ENCODE data around the gene ATP10A.
"Not testable (repeated sequence)": the region's sequence is repeated elsewhere in the genome, so short reads cannot be mapped to it uniquely, and the experiment has no call there.

ATP10A gene

GRCh38 chr15:25641762-25642161, 221.4 kb downstream of the ATP10A start:
- Mint-ChIP-seq H3K4me3 (no peak overlapping the region), H3K9me3 (no peaks in the 10 kb centered on the region), H3K27me3 (peaks cover 39% of the 10 kb centered on the region), H3K27ac (ENCODE audit: low read depth) (no peak overlapping the region), H3K36me3 (ENCODE audit: insufficient read depth) (peaks cover 2% of the 10 kb centered on the region), H3K4me1 (no peaks in the 10 kb centered on the region)
- DNase-seq (ENCODE audit: low spot score in 2 of 2) = no peak
- ATAC-seq (replicated peaks; ENCODE audit: extremely low read depth, poor library complexity, severe bottlenecking) = no peak

- no peak overlapping the region for H3K27ac Mint-ChIP-seq (ENCODE audit: low read depth)
- ATAC-seq (replicated peaks; ENCODE audit: extremely low read depth, poor library complexity, severe bottlenecking) = no peak
- no peaks in the 10 kb centered on the region for H3K9me3 Mint-ChIP-seq
- H3K4me3 Mint-ChIP-seq = no peak overlapping the region
- no peaks in the 10 kb centered on the region for H3K4me1 Mint-ChIP-seq
- no peak for DNase-seq (ENCODE audit: low spot score in 2 of 2)
- H3K27me3 Mint-ChIP-seq = peaks cover 39% of the 10 kb centered on the region
- peaks cover 2% of the 10 kb centered on the region for H3K36me3 Mint-ChIP-seq (ENCODE audit: insufficient read depth)
Observed at GRCh38 chr15:25641361-25641760, 221.8 kb downstream of the ATP10A start.

- H3K4me1 Mint-ChIP-seq; H3K36me3 Mint-ChIP-seq (ENCODE audit: insufficient read depth); H3K4me3 Mint-ChIP-seq; DNase-seq (ENCODE audit: low spot score in 2 of 2); H3K9me3 Mint-ChIP-seq; H3K27ac Mint-ChIP-seq (ENCODE audit: low read depth); ATAC-seq (replicated peaks; ENCODE audit: extremely low read depth, poor library complexity, severe bottlenecking): not testable (repeated sequence)
- peaks cover 39% of the 10 kb centered on the region for H3K27me3 Mint-ChIP-seq
Observed at GRCh38 chr15:25640959-25641358, 222.2 kb downstream of the ATP10A start.

GRCh38 chr15:25640381-25640780, 222.7 kb downstream of the ATP10A start:
- ATAC-seq (replicated peaks; ENCODE audit: extremely low read depth, poor library complexity, severe bottlenecking) = no peak

GRCh38 chr15:25636486-25636885, 226.6 kb downstream of the ATP10A start:
- peaks cover 21% of the 10 kb centered on the region for H3K27me3 Mint-ChIP-seq
- not testable (repeated sequence) for H3K9me3 Mint-ChIP-seq; H3K4me3 Mint-ChIP-seq; H3K4me1 Mint-ChIP-seq; DNase-seq (ENCODE audit: low spot score in 2 of 2); ATAC-seq (replicated peaks; ENCODE audit: extremely low read depth, poor library complexity, severe bottlenecking); H3K36me3 Mint-ChIP-seq (ENCODE audit: insufficient read depth); H3K27ac Mint-ChIP-seq (ENCODE audit: low read depth)

More at GRCh38 chr15:25640381-25640780, 222.7 kb downstream of the ATP10A start:
- Mint-ChIP-seq H3K27me3 (peaks cover 39% of the 10 kb centered on the region), H3K36me3 (ENCODE audit: insufficient read depth) (peaks cover 2% of the 10 kb centered on the region), H3K27ac (ENCODE audit: low read depth) (no peak overlapping the region), H3K4me3 (no peak overlapping the region), H3K9me3 (no peaks in the 10 kb centered on the region), H3K4me1 (no peaks in the 10 kb centered on the region)
- DNase-seq (ENCODE audit: low spot score in 2 of 2) = no peak

GRCh38 chr15:25635191-25635590, 227.9 kb downstream of the ATP10A start:
- DNase-seq (ENCODE audit: low spot score in 2 of 2) = no peak
- no peak overlapping the region for H3K27ac Mint-ChIP-seq (ENCODE audit: low read depth)
- peaks cover 13% of the 10 kb centered on the region for H3K27me3 Mint-ChIP-seq
- H3K36me3 Mint-ChIP-seq (ENCODE audit: insufficient read depth) = no peaks in the 10 kb centered on the region
- no peaks in the 10 kb centered on the region for H3K4me1 Mint-ChIP-seq
- H3K9me3 Mint-ChIP-seq = no peaks in the 10 kb centered on the region
- no peak overlapping the region for H3K4me3 Mint-ChIP-seq
- ATAC-seq (replicated peaks; ENCODE audit: extremely low read depth, poor library complexity, severe bottlenecking) = no peak

- Mint-ChIP-seq H3K27me3 (peaks cover 10% of the 10 kb centered on the region), H3K36me3 (ENCODE audit: insufficient read depth) (no peaks in the 10 kb centered on the region), H3K27ac (ENCODE audit: low read depth) (no peak overlapping the region), H3K9me3 (no peaks in the 10 kb centered on the region), H3K4me3 (no peak overlapping the region), H3K4me1 (no peaks in the 10 kb centered on the region)
- ATAC-seq (replicated peaks; ENCODE audit: extremely low read depth, poor library complexity, severe bottlenecking) (no peak), DNase-seq (ENCODE audit: low spot score in 2 of 2) (no peak)
Observed at GRCh38 chr15:25633862-25634261, 229.3 kb downstream of the ATP10A start.

GRCh38 chr15:25631971-25632370, 231.2 kb downstream of the ATP10A start:
- Mint-ChIP-seq H3K36me3 (ENCODE audit: insufficient read depth) (no peaks in the 10 kb centered on the region), H3K4me3 (no peak overlapping the region), H3K9me3 (no peaks in the 10 kb centered on the region), H3K27ac (ENCODE audit: low read depth) (no peak overlapping the region), H3K27me3 (peaks cover under 1% of the 10 kb centered on the region), H3K4me1 (no peaks in the 10 kb centered on the region)
- ATAC-seq (replicated peaks; ENCODE audit: extremely low read depth, poor library complexity, severe bottlenecking) (no peak), DNase-seq (ENCODE audit: low spot score in 2 of 2) (no peak)

Measured in central memory CD8-positive, alpha-beta T cell (primary cell).